K562 (cell line): ENCODE results near the gene RNU6-8. TPM values are rescaled to one million over a fixed set of nuclear protein-coding genes. Genes with fewer than 3 reads are reported as not detected.

Experiments used
- ATAC-seq: fragments of 200-7000 bp; cut with Tn5 transposase; 3 replicates; pipeline ENCODE4 v1.9.1; 2020; ENCODE audit warnings: moderate library complexity
- BruUV-seq: library from RNA; stranded (reverse); fragments of 400-500 nt; replicated peaks from 2 replicates; lab custom pipeline; 2021; lab: Mats Ljungman, UMichigan
- CTCF ChIA-PET: fragments of 300-600 bp; formaldehyde crosslinking; extraction: SDS; loops from one replicate; lab custom pipeline; 2021; ENCODE audit warnings: low intra/inter-chr PET ratio; lab: Yijun Ruan, JAX
- POLR2A ChIA-PET: fragments of 300-600, 350-650 bp; sonication (Branson Sonifier 250); formaldehyde crosslinking; extraction: SDS; loops from one replicate; lab custom pipeline; 2021; ENCODE audit warnings: antibody characterized with exemption, inconsistent platforms; lab: Yijun Ruan, JAX
- DNase-seq, 4 experiments: peaks; one replicate each; pipeline versions ENCODE4 v3.0.0 to v3.0.0-alpha.2; 2011 to 2018; ENCODE audit warnings: low spot score in 3 of 4, mixed read lengths in 3 of 4; ENCODE audit errors: extremely low read depth in 1 of 4
- FAIRE-seq: peaks from 2 replicates; lab custom pipeline; 2011; peaks lifted over from hg19 to GRCh38; lab: Jason Lieb, UNC
- H2AFZ ChIP-seq: 2 replicates; pipeline ENCODE4 v1.6.0; 2011; ENCODE audit warnings: low read depth, low read length, control low read depth, inconsistent platforms
- H3K27ac ChIP-seq: fragments of 200-600 bp; 3 replicates; pipeline ENCODE4 v1.8.0; 2011; ENCODE audit warnings: low read depth, mild to moderate bottlenecking, control low read depth, inconsistent platforms, low read length, moderate library complexity, mixed read lengths; ENCODE audit errors: extremely low read depth
- H3K27me3 ChIP-seq, 2 experiments: fragments of 300-600 bp in 1 of 2; 2 replicates in 1 of 2; 3 replicates in 1 of 2; pipeline versions ENCODE4 v1.6.0 to v1.8.0; 2011; ENCODE audit warnings: inconsistent platforms in 2 of 2, low read length in 2 of 2, mild to moderate bottlenecking in 1 of 2, mixed read lengths in 1 of 2, moderate library complexity in 1 of 2; ENCODE audit not compliant: control insufficient read depth in 2 of 2, insufficient read depth in 2 of 2
- H3K36me3 ChIP-seq: fragments of 300-600 bp; 3 replicates; pipeline ENCODE4 v1.8.0; 2011; ENCODE audit warnings: mild to moderate bottlenecking, low read length, inconsistent platforms; ENCODE audit not compliant: control insufficient read depth, insufficient read depth
- H3K4me1 ChIP-seq, 2 experiments: fragments of 200-600 bp in 1 of 2; replicated peaks in 1 of 2; 2 replicates in 1 of 2; 3 replicates in 1 of 2; pipeline versions ENCODE4 v1.5.1 to v1.8.0; 2011; ENCODE audit warnings: inconsistent platforms in 2 of 2, low read length in 2 of 2, mild to moderate bottlenecking in 1 of 2, mixed read lengths in 1 of 2, moderate library complexity in 1 of 2; ENCODE audit not compliant: control insufficient read depth in 2 of 2, insufficient read depth in 2 of 2
- H3K4me2 ChIP-seq: 2 replicates; pipeline ENCODE4 v1.6.1; 2011; ENCODE audit warnings: low read length, control low read depth, inconsistent platforms, mixed read lengths; ENCODE audit not compliant: insufficient read depth
- H3K4me3 ChIP-seq: fragments of 200-600 bp; sonication (generic), shearing (Covaris generic); 2 replicates; pipeline ENCODE4 v1.5.1; 2016; ENCODE audit warnings: control low read depth, inconsistent platforms
- H3K79me2 ChIP-seq: fragments of 200-600 bp; 3 replicates; pipeline ENCODE4 v1.8.0; 2011; ENCODE audit warnings: low read length, inconsistent platforms; ENCODE audit not compliant: control insufficient read depth, insufficient read depth
- H3K9ac ChIP-seq, 2 experiments: 2 replicates each; pipeline versions ENCODE4 v1.6.0 to v1.6.1; 2011; ENCODE audit warnings: low read depth in 2 of 2, low read length in 2 of 2, control low read depth in 1 of 2, inconsistent platforms in 1 of 2, mild to moderate bottlenecking in 1 of 2, mixed read lengths in 1 of 2; ENCODE audit not compliant: insufficient read depth in 1 of 2
- H3K9me1 ChIP-seq: one replicate; pipeline ENCODE4 v1.6.0; 2011; ENCODE audit warnings: inconsistent platforms, mild to moderate bottlenecking, low read length, moderate library complexity; ENCODE audit not compliant: control insufficient read depth, insufficient read depth
- H3K9me3 ChIP-seq: replicated peaks from 2 replicates; pipeline ENCODE4 v1.5.1; 2011; ENCODE audit warnings: low read depth, low read length, inconsistent platforms; ENCODE audit not compliant: control insufficient read depth, insufficient read depth
- H4K20me1 ChIP-seq: replicated peaks from 2 replicates; pipeline ENCODE4 v1.6.1; 2011; ENCODE audit warnings: low read length, inconsistent platforms, mixed read lengths; ENCODE audit not compliant: control insufficient read depth, insufficient read depth
- CBFA2T2 ChIP-seq: fragments of 450-650 bp; conservative IDR thresholded peaks from 2 replicates; pipeline ENCODE4 v1.6.1; 2017; ENCODE audit warnings: mild to moderate bottlenecking
- CCNT2 ChIP-seq: IDR thresholded peaks from 2 replicates; pipeline ENCODE4 v1.6.1; 2011; ENCODE audit warnings: borderline replicate concordance, low read depth, mild to moderate bottlenecking, moderate library complexity, mixed read lengths, low read length; ENCODE audit not compliant: insufficient read length; ENCODE audit errors: extremely low read depth
- CEBPG ChIP-seq, 3 experiments: fragments of 200-800 bp in 1 of 3; sonication (Bioruptor generic) in 1 of 3; sonication (generic) in 1 of 3; formaldehyde crosslinking in 1 of 3; IDR thresholded peaks in 2 of 3; conservative IDR thresholded peaks in 1 of 3; 2 replicates each; pipeline versions ENCODE4 v1.6.1 to v1.8.0; 2016 to 2022; ENCODE audit warnings: missing compliant biosample characterization in 2 of 3, missing genetic modification characterization in 2 of 3, mild to moderate bottlenecking in 1 of 3, missing genetic modification reagents in 1 of 3
- E2F4 ChIP-seq: sonication (generic); formaldehyde crosslinking; IDR thresholded peaks from 2 replicates; pipeline ENCODE4 v1.8.0; 2022; ENCODE audit warnings: mild to moderate bottlenecking, low read depth, missing genetic modification reagents
- FOSL1 ChIP-seq: fragments of 200-800 bp; sonication (Bioruptor generic); conservative IDR thresholded peaks from 2 replicates; pipeline ENCODE4 v1.6.1; 2016; ENCODE audit warnings: missing genetic modification characterization, missing compliant biosample characterization
- HDAC6 ChIP-seq: IDR thresholded peaks from 2 replicates; pipeline ENCODE4 v1.6.1; 2012; ENCODE audit warnings: low read depth, mild to moderate bottlenecking, control low read depth, inconsistent platforms, low read length, moderate library complexity
- HNRNPUL1 ChIP-seq: fragments of 200-400 bp; formaldehyde crosslinking; IDR thresholded peaks from 2 replicates; pipeline ENCODE4 v1.6.1; 2017; ENCODE audit warnings: low read length
- L3MBTL2 ChIP-seq: fragments of 450-650 bp; IDR thresholded peaks from 2 replicates; pipeline ENCODE4 v1.6.1; 2016; ENCODE audit warnings: mild to moderate bottlenecking, moderate library complexity
- NCOA2 ChIP-seq, 2 experiments: fragments of 450-650 bp; IDR thresholded peaks; 2 replicates each; pipeline ENCODE4 v1.6.1; 2018; ENCODE audit warnings: mild to moderate bottlenecking in 2 of 2, moderate library complexity in 1 of 2; ENCODE audit not compliant: partially characterized antibody in 2 of 2
- NCOA4 ChIP-seq: fragments of 450-650 bp; IDR thresholded peaks from 2 replicates; pipeline ENCODE4 v1.6.1; 2018; ENCODE audit warnings: mild to moderate bottlenecking; ENCODE audit not compliant: partially characterized antibody
- PTTG1 ChIP-seq: fragments of 450-650 bp; IDR thresholded peaks from 2 replicates; pipeline ENCODE4 v1.6.1; 2016; ENCODE audit warnings: low read depth, mild to moderate bottlenecking, missing genetic modification characterization, missing compliant biosample characterization
- SMAD4 ChIP-seq: fragments of 250-450 bp; sonication (Bioruptor Pico); conservative IDR thresholded peaks from 2 replicates; pipeline ENCODE4 v1.8.0; 2021; ENCODE audit warnings: inconsistent platforms, mild to moderate bottlenecking, moderate library complexity
- ZNF253 ChIP-seq: fragments of 250-450 bp; sonication (Bioruptor Pico); conservative IDR thresholded peaks from 2 replicates; pipeline ENCODE4 v1.6.1; 2021; ENCODE audit warnings: mild to moderate bottlenecking
- ZNF3 ChIP-seq: fragments of 250-450 bp; sonication (Bioruptor Pico); IDR thresholded peaks from 2 replicates; pipeline ENCODE4 v1.5.0; 2021; ENCODE audit warnings: mild to moderate bottlenecking, moderate library complexity
- ZNF445 ChIP-seq: fragments of 250-450 bp; sonication (Bioruptor Pico); IDR thresholded peaks from 2 replicates; pipeline ENCODE4 v1.4.0; 2020; ENCODE audit warnings: low read depth, mild to moderate bottlenecking, moderate library complexity
- ZNF57 ChIP-seq: fragments of 450-650 bp; formaldehyde crosslinking; IDR thresholded peaks from 2 replicates; pipeline ENCODE4 v1.4.0; 2020; ENCODE audit warnings: mild to moderate bottlenecking, moderate library complexity
- ZZZ3 ChIP-seq: fragments of 450-650 bp; IDR thresholded peaks from 2 replicates; pipeline ENCODE4 v1.6.1; 2016; ENCODE audit warnings: antibody characterized with exemption, mild to moderate bottlenecking, moderate library complexity
- WGBS: fragments of 100-300 bp; shearing (Covaris generic); methylation state at CpG from one replicate; pipeline ENCODE4 v1.1.6; 2016; ENCODE audit warnings: low coverage, mixed read lengths; ENCODE audit not compliant: insufficient coverage; ENCODE audit errors: missing lambda C conversion rate; 5-methylcytosine and 5-hydroxymethylcytosine counted together
- in situ Hi-C: fragments of 300-500 bp; cut with MboI; formaldehyde crosslinking; loops from 4 replicates; pipeline ENCODE4 v1.15.0; 2018; ENCODE audit warnings: inconsistent platforms, mixed read lengths
- intact Hi-C: fragments of 100-400 bp; cut with micrococcal nuclease; formaldehyde crosslinking; loops from 2 replicates; pipeline ENCODE4 v1.14.2; 2022
- polyA plus RNA-seq, 8 experiments: library from polyadenylated mRNA; depleted of rRNA in 4 of 8; stranded (reverse) in 5 of 8; unstranded in 3 of 8; fragments of >200 nt; fragmentation: Nextera tagmentation in 2 of 8; fragmentation: Illumina TruSeq in 1 of 8; extraction: Ambion mirVana in 2 of 8; extraction: Trizol in 1 of 8; gene quantifications; 2 replicates each; pipeline versions ENCODE4 v1.2.1 to v1.2.3, GENCODE V29; 2011 to 2014; ENCODE audit warnings: inconsistent platforms in 1 of 8, missing spikeins in 1 of 8
- total RNA-seq, 7 experiments: library from RNA; depleted of rRNA in 6 of 7; stranded (reverse); fragments of >200 nt in 6 of 7; fragmentation: Illumina TruSeq in 2 of 7; extraction: Trizol in 2 of 7; gene quantifications; 2 replicates each; pipeline versions ENCODE4 v1.2.1 to v1.2.3, GENCODE V29; 2011 to 2021; ENCODE audit warnings: low replicate concordance in 1 of 7
- TF ChIP-seq, protein P1 (sequence below): fragments of 250-450 bp; sonication (Bioruptor Pico); IDR thresholded peaks from 2 replicates; pipeline ENCODE4 v1.5.0; 2021; ENCODE audit warnings: mild to moderate bottlenecking, borderline replicate concordance

Gene RNU6-8
- total and polyA plus RNA-seq, 9 of the 15 experiments (the other 6 are each of a cell fraction or from before 2014, with no cell fraction given), result not detected

GRCh38 chr14:32232481-32232880 lies 29.4 kb upstream of the RNU6-8 start:
- 0% methylated on average over 1 of the region's 1 CpG for WGBS
- no peak overlapping the region for H3K9ac ChIP-seq
- in situ Hi-C loops (no loop called here), intact Hi-C loops (no loop called here)
- no peak overlapping the region for H3K4me3 ChIP-seq
- no peaks in the 10 kb centered on the region for H3K4me1 ChIP-seq
- no peaks in the 10 kb centered on the region for H3K27me3 ChIP-seq
- H3K9me1 ChIP-seq, result no peaks in the 10 kb centered on the region
- ChIA-PET CTCF (no interaction called here), POLR2A (no interaction called here)
- no peaks in the 10 kb centered on the region for H3K9me3 ChIP-seq
- FAIRE-seq (no peak), DNase-seq (no peak), ATAC-seq (no peak)
- no peaks in the 10 kb centered on the region for H3K79me2 ChIP-seq
- H3K36me3 ChIP-seq, result no peaks in the 10 kb centered on the region
- no peak overlapping the region for H3K27ac ChIP-seq
- BruUV-seq, result no TSS peak
- TF ChIP-seq FOSL1 (tag), result no peak
- no peak for TF ChIP-seq ZZZ3
- no peak for TF ChIP-seq HNRNPUL1
- TF ChIP-seq ZNF3 (CRISPR knock-in tag), result no peak
- TF ChIP-seq NCOA4, result no peak
- TF ChIP-seq E2F4 (CRISPR knock-in tag), result no peak
- TF ChIP-seq PTTG1 (tag), result no peak
- TF ChIP-seq CCNT2, result no peak
- TF ChIP-seq ZNF253 (CRISPR knock-in tag), result no peak
- no peak for TF ChIP-seq CEBPG (CRISPR knock-in tag; IDR thresholded peaks at IDR 0.05)
- TF ChIP-seq CEBPG (tag; conservative IDR thresholded peaks at IDR 0.05 in 1 of 2, IDR thresholded peaks at IDR 0.05 in 1 of 2), result no peak
- TF ChIP-seq NCOA2 (IDR thresholded peaks at IDR 0.05; ENCODE audit: partially characterized antibody in 2 of 2), result no peak
- TF ChIP-seq L3MBTL2, result no peak
- TF ChIP-seq HDAC6, result no peak
- TF ChIP-seq ZNF445, result no peak
- TF ChIP-seq ZNF57, result no peak
- no peak for TF ChIP-seq CBFA2T2
- TF ChIP-seq, protein P1, sequence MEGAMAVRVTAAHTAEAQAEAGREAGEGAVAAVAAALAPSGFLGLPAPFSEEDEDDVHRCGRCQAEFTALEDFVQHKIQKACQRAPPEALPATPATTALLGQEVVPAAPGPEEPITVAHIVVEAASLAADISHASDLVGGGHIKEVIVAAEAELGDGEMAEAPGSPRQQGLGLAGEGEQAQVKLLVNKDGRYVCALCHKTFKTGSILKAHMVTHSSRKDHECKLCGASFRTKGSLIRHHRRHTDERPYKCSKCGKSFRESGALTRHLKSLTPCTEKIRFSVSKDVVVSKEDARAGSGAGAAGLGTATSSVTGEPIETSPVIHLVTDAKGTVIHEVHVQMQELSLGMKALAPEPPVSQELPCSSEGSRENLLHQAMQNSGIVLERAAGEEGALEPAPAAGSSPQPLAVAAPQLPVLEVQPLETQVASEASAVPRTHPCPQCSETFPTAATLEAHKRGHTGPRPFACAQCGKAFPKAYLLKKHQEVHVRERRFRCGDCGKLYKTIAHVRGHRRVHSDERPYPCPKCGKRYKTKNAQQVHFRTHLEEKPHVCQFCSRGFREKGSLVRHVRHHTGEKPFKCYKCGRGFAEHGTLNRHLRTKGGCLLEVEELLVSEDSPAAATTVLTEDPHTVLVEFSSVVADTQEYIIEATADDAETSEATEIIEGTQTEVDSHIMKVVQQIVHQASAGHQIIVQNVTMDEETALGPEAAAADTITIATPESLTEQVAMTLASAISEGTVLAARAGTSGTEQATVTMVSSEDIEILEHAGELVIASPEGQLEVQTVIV (CRISPR knock-in tag), result no peak
- no peak for TF ChIP-seq SMAD4 (CRISPR knock-in tag)
- H3K4me2 ChIP-seq, result no peak overlapping the region
- no peaks in the 10 kb centered on the region for H4K20me1 ChIP-seq
- no peak overlapping the region for H2AFZ ChIP-seq
